ENCODE data around the gene COL28A1.

DNA sequence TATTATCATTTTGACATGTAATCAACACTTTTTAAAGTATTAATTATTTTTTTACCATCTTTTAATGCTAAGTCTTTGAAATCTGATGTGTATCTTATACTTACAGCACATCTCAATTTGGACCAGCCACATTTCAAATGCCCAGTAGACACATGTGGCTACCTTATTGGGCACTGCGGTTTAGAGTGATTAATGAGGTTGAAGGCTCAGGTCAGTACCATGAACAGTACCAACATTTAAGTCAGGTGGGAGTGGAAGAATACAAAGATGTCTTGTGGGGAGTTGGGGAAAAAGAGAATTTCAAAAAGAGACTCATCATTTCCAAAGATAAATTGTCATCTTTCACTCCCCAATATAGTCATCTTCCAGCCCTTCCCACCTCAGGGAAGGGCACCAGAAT lies 40.5 kb downstream of the COL28A1 start:
- TF ChIP-seq POLR2AphosphoS5 (IDR thresholded peaks at IDR 0.05): no peak
- TF ChIP-seq, protein P1, sequence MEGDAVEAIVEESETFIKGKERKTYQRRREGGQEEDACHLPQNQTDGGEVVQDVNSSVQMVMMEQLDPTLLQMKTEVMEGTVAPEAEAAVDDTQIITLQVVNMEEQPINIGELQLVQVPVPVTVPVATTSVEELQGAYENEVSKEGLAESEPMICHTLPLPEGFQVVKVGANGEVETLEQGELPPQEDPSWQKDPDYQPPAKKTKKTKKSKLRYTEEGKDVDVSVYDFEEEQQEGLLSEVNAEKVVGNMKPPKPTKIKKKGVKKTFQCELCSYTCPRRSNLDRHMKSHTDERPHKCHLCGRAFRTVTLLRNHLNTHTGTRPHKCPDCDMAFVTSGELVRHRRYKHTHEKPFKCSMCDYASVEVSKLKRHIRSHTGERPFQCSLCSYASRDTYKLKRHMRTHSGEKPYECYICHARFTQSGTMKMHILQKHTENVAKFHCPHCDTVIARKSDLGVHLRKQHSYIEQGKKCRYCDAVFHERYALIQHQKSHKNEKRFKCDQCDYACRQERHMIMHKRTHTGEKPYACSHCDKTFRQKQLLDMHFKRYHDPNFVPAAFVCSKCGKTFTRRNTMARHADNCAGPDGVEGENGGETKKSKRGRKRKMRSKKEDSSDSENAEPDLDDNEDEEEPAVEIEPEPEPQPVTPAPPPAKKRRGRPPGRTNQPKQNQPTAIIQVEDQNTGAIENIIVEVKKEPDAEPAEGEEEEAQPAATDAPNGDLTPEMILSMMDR (IDR thresholded peaks at IDR 0.05): no peak
- TF ChIP-seq POLR2A (IDR thresholded peaks at IDR 0.05; ENCODE audit: low read depth): no peak
